Measurements from ENCODE around the gene CLK3.

GRCh38 chr15:74642348-74642733 is 26.7 kb downstream of the CLK3 start:
- TF ChIP-seq ATF3 (CRISPR knock-in tag; IDR thresholded peaks at IDR 0.05), result no peak
- TF ChIP-seq, protein P1, sequence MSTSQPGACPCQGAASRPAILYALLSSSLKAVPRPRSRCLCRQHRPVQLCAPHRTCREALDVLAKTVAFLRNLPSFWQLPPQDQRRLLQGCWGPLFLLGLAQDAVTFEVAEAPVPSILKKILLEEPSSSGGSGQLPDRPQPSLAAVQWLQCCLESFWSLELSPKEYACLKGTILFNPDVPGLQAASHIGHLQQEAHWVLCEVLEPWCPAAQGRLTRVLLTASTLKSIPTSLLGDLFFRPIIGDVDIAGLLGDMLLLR (CRISPR knock-in tag; IDR thresholded peaks at IDR 0.05), result no peak
- TF ChIP-seq POLR2A (IDR thresholded peaks at IDR 0.05; ENCODE audit: insufficient read depth in 1 of 2, low read depth in 2 of 2, low read length in 2 of 2), result no peak
- TF ChIP-seq RNF219 (CRISPR knock-in tag; IDR thresholded peaks at IDR 0.05), result no peak
- TF ChIP-seq JUND (CRISPR knock-in tag; IDR thresholded peaks at IDR 0.05), result no peak
- no peak for TF ChIP-seq MIER2 (CRISPR knock-in tag; IDR thresholded peaks at IDR 0.05)
